GM23338 (cell line): ENCODE results near the gene GRM8. TPM values are rescaled to one million over a fixed set of nuclear protein-coding genes. Genes with fewer than 3 reads are reported as not detected.

Source experiments
- ATAC-seq: fragments of 200-7000 bp; cut with Tn5 transposase; 3 replicates; pipeline ENCODE4 v1.9.1; 2020
- DNase-seq: peaks from one replicate; pipeline ENCODE4 v3.0.0-alpha.2; 2015; ENCODE audit warnings: low spot score
- H2AFZ ChIP-seq: fragments of 200-600 bp; sonication (generic); 2 replicates; pipeline ENCODE4 v1.8.0; 2016; ENCODE audit warnings: antibody characterized with exemption, mild to moderate bottlenecking, moderate library complexity
- H3F3A ChIP-seq: fragments of 200-600 bp; sonication (generic); replicated peaks from 2 replicates; pipeline ENCODE4 v1.8.0; 2017; ENCODE audit warnings: antibody characterized with exemption, mixed run types, low read depth
- H3K27ac ChIP-seq: fragments of 200-600 bp; sonication (generic); 2 replicates; pipeline ENCODE4 v1.6.1; 2016; ENCODE audit warnings: low read depth
- H3K27me3 ChIP-seq: fragments of 200-600 bp; sonication (generic); 2 replicates; pipeline ENCODE4 v1.8.0; 2016; ENCODE audit warnings: mild to moderate bottlenecking, mixed run types, moderate library complexity; ENCODE audit not compliant: insufficient read depth
- H3K36me3 ChIP-seq: fragments of 200-600 bp; sonication (generic); 2 replicates; pipeline ENCODE4 v1.8.0; 2016; ENCODE audit warnings: mild to moderate bottlenecking; ENCODE audit not compliant: insufficient read depth
- H3K4me1 ChIP-seq: fragments of 200-600 bp; sonication (generic); 2 replicates; pipeline ENCODE4 v1.8.0; 2016; ENCODE audit warnings: mild to moderate bottlenecking, moderate library complexity; ENCODE audit not compliant: insufficient read depth
- H3K4me2 ChIP-seq: fragments of 200-600 bp; sonication (generic); 2 replicates; pipeline ENCODE4 v1.7.1; 2017; ENCODE audit warnings: mixed run types
- H3K4me3 ChIP-seq: fragments of 200-600 bp; sonication (generic); 2 replicates; pipeline ENCODE4 v1.6.1; 2016; ENCODE audit warnings: mixed run types
- H3K79me2 ChIP-seq: fragments of 200-600 bp; sonication (generic); replicated peaks from 2 replicates; pipeline ENCODE4 v1.8.0; 2017; ENCODE audit warnings: mild to moderate bottlenecking; ENCODE audit not compliant: insufficient read depth
- H3K9me2 ChIP-seq: fragments of 200-600 bp; sonication (generic); 2 replicates; pipeline ENCODE4 v1.8.0; 2017; ENCODE audit not compliant: insufficient read depth
- H4K20me1 ChIP-seq: fragments of 200-600 bp; sonication (generic); replicated peaks from 2 replicates; pipeline ENCODE4 v1.8.0; 2017; ENCODE audit warnings: mild to moderate bottlenecking; ENCODE audit not compliant: insufficient read depth
- H3K27ac Mint-ChIP-seq: 2 replicates; pipeline ENCODE4 v1.8.0; 2020; ENCODE audit warnings: inconsistent platforms, mild to moderate bottlenecking, moderate library complexity, mixed read lengths
- H3K27me3 Mint-ChIP-seq: 3 replicates; pipeline ENCODE4 v1.8.0; 2022; ENCODE audit warnings: low read depth, mild to moderate bottlenecking, moderate library complexity, mixed read lengths, inconsistent platforms; ENCODE audit not compliant: insufficient read depth, poor library complexity
- H3K36me3 Mint-ChIP-seq: 3 replicates; pipeline ENCODE4 v1.8.0; 2021; ENCODE audit warnings: low read depth, mild to moderate bottlenecking, inconsistent platforms, moderate library complexity, mixed read lengths
- H3K4me1 Mint-ChIP-seq: 3 replicates; pipeline ENCODE4 v1.8.0; 2020; ENCODE audit warnings: mild to moderate bottlenecking, inconsistent platforms, mixed read lengths
- H3K4me3 Mint-ChIP-seq: 3 replicates; pipeline ENCODE4 v1.8.0; 2021; ENCODE audit warnings: moderate library complexity, mild to moderate bottlenecking, inconsistent platforms, mixed read lengths
- H3K9me3 Mint-ChIP-seq: 3 replicates; pipeline ENCODE4 v1.8.0; 2020; ENCODE audit warnings: moderate library complexity, mild to moderate bottlenecking, inconsistent platforms, mixed read lengths
- CREB1 ChIP-seq: fragments of 250-450 bp; sonication (Bioruptor Pico); IDR thresholded peaks from 2 replicates; pipeline ENCODE4 v1.5.0; 2020; ENCODE audit warnings: low read depth, mild to moderate bottlenecking, moderate library complexity
- CTCF ChIP-seq, 2 experiments: fragments of 200-600 bp in 1 of 2; sonication (generic) in 1 of 2; conservative IDR thresholded peaks; 2 replicates each; pipeline versions ENCODE4 v1.5.1 to v1.6.1; 2016 to 2017; ENCODE audit warnings: antibody characterized with exemption in 2 of 2, low read depth in 2 of 2, mild to moderate bottlenecking in 2 of 2, moderate library complexity in 1 of 2
- ETS1 ChIP-seq: IDR thresholded peaks from 2 replicates; pipeline ENCODE4 v1.6.1; 2016; ENCODE audit warnings: antibody characterized with exemption
- EZH2 ChIP-seq: fragments of 200-600 bp; sonication (generic); IDR thresholded peaks from one replicate; pipeline ENCODE4 v1.8.0; 2017; ENCODE audit warnings: antibody characterized with exemption, mild to moderate bottlenecking, low read depth; ENCODE audit not compliant: unreplicated experiment
- EZH2phosphoT487 ChIP-seq: fragments of 200-600 bp; sonication (generic); IDR thresholded peaks from one replicate; pipeline ENCODE4 v1.8.1; 2018; ENCODE audit warnings: antibody characterized with exemption; ENCODE audit not compliant: unreplicated experiment
- POLR2AphosphoS5 ChIP-seq: IDR thresholded peaks from 2 replicates; pipeline ENCODE4 v1.6.1; 2016; ENCODE audit warnings: antibody characterized with exemption, low read depth
- REST ChIP-seq: IDR thresholded peaks from one replicate; pipeline ENCODE4 v1.6.1; 2018; ENCODE audit warnings: antibody characterized with exemption; ENCODE audit not compliant: unreplicated experiment
- STAT1 ChIP-seq: IDR thresholded peaks from one replicate; pipeline ENCODE4 v1.6.1; 2016; ENCODE audit warnings: antibody characterized with exemption; ENCODE audit not compliant: unreplicated experiment
- ZNF114 ChIP-seq: fragments of 250-450 bp; sonication (Bioruptor Pico); IDR thresholded peaks from 2 replicates; pipeline ENCODE4 v1.5.0; 2020; ENCODE audit warnings: mild to moderate bottlenecking, moderate library complexity
- ZNF331 ChIP-seq: fragments of 250-450 bp; sonication (Bioruptor Pico); IDR thresholded peaks from 2 replicates; pipeline ENCODE4 v1.5.0; 2020; ENCODE audit warnings: low read depth, mild to moderate bottlenecking, moderate library complexity
- ZNF462 ChIP-seq: fragments of 250-450 bp; sonication (Bioruptor Pico); IDR thresholded peaks from 2 replicates; pipeline ENCODE4 v1.5.0; 2020; ENCODE audit warnings: mild to moderate bottlenecking, moderate library complexity
- polyA plus RNA-seq: library from polyadenylated mRNA; unstranded; fragments of >200 nt; fragmentation: Nextera tagmentation; extraction: Ambion mirVana; gene quantifications from 2 replicates; pipeline ENCODE4 v1.2.1, GENCODE V29; 2016
- total RNA-seq: library from RNA; depleted of rRNA; stranded (reverse); fragments of >200 nt; shearing (Covaris generic); gene quantifications from 2 replicates; pipeline ENCODE4 v1.2.3, GENCODE V29; 2014

Gene GRM8
- total and polyA plus RNA-seq, 2 experiments from 2014 or later: 1.9 to 6.6 TPM

GRCh38 chr7:127290116-127290655 lies 37.4 kb upstream of the GRM8 start (continued):
- TF ChIP-seq ETS1 (no peak), EZH2phosphoT487 (no peak), ZNF462 (no peak), STAT1 (no peak), POLR2AphosphoS5 (no peak), ZNF114 (CRISPR knock-in tag) (no peak)

GRCh38 chr7:127287133-127287532 lies 34.4 kb upstream of the GRM8 start:
- peak; percentile 58 for ATAC-seq
- peaks cover 6% of the 10 kb centered on the region; the same call in 2 of the 3 replicates for H3K4me1 Mint-ChIP-seq
- TF ChIP-seq POLR2AphosphoS5 (no peak), REST (no peak), CTCF (conservative IDR thresholded peaks at IDR 0.05; ENCODE audit: low read depth in 2 of 2) (no peak), EZH2phosphoT487 (no peak), ZNF114 (CRISPR knock-in tag) (no peak), ZNF331 (CRISPR knock-in tag) (no peak), CREB1 (CRISPR knock-in tag) (no peak), EZH2 (no peak), STAT1 (no peak)

More at GRCh38 chr7:127287133-127287532, 34.4 kb upstream of the GRM8 start:
- Histone ChIP-seq H2AFZ (peak overlapping the region; percentile 94), H3K9me2 (no peaks in the 10 kb centered on the region), H3K36me3 (no peaks in the 10 kb centered on the region), H3F3A (no peaks in the 10 kb centered on the region), H3K4me3 (no peak overlapping the region), H3K27ac (no peak overlapping the region), H3K27me3 (no peaks in the 10 kb centered on the region), H3K4me1 (no peaks in the 10 kb centered on the region), H4K20me1 (no peaks in the 10 kb centered on the region; the same call in 1 of the 2 replicates), H3K79me2 (no peaks in the 10 kb centered on the region), H3K4me2 (no peak overlapping the region)
- DNase-seq: peak; percentile 11
- no peaks in the 10 kb centered on the region for H3K36me3 Mint-ChIP-seq
- no peaks in the 10 kb centered on the region for H3K9me3 Mint-ChIP-seq
- no peaks in the 10 kb centered on the region for H3K27me3 Mint-ChIP-seq
- H3K4me3 Mint-ChIP-seq: no peak overlapping the region
- no peak overlapping the region for H3K27ac Mint-ChIP-seq
